LNCAP (cell line): ENCODE data around the gene ACTR3.

ENCODE experiments used
- TF ChIP-seq, protein P1 (sequence below): fragments of 450-650 bp; IDR thresholded peaks from 2 replicates; pipeline ENCODE4 v1.5.1; 2017; ENCODE audit warnings: mild to moderate bottlenecking

The ACTR3 gene

GRCh38 chr2:113937501-113937900 lies 47.6 kb downstream of the ACTR3 start:
- TF ChIP-seq, protein P1, sequence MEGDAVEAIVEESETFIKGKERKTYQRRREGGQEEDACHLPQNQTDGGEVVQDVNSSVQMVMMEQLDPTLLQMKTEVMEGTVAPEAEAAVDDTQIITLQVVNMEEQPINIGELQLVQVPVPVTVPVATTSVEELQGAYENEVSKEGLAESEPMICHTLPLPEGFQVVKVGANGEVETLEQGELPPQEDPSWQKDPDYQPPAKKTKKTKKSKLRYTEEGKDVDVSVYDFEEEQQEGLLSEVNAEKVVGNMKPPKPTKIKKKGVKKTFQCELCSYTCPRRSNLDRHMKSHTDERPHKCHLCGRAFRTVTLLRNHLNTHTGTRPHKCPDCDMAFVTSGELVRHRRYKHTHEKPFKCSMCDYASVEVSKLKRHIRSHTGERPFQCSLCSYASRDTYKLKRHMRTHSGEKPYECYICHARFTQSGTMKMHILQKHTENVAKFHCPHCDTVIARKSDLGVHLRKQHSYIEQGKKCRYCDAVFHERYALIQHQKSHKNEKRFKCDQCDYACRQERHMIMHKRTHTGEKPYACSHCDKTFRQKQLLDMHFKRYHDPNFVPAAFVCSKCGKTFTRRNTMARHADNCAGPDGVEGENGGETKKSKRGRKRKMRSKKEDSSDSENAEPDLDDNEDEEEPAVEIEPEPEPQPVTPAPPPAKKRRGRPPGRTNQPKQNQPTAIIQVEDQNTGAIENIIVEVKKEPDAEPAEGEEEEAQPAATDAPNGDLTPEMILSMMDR = no peak

- TF ChIP-seq, protein P1 = no peak
Observed at GRCh38 chr2:113940891-113941290, 51.0 kb downstream of the ACTR3 start.

GRCh38 chr2:113961000-113961399 lies 71.1 kb downstream of the ACTR3 start:
- TF ChIP-seq, protein P1 = no peak

DNA sequence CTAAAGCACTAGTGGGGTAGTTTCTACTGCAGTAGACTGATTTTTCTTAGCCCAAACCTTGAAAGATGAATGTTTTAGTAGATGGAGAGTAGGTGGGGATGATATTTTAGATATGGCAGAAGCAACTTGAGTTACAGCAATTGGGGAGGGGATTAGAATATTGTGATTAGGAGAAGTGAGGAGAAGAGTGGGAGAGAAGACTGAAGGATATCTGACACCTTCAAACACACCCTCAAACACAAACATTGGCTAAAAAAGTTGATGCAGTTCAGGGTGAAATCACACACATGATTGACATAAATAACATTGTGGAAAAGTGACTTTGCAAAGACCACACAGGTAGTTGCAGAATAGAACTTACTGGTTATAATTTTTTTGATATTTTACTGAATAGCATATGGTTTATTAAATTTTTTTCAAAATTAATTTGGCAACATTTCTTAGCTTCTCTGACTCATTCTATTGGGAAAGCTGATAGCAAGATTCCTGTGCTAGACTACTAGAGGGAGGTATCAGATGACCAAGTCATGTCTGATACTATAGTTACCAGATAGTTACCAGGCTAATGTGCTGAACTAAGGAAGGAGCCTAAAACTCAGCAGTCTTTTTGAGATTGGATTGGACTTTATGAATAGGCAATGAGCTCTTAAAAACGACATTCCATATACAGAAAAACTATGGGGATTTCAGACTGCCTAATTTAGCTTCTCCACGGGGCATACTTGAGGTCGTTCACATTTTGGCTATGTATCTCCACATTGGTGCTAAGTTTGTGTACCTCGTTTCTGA lies 73.0 kb downstream of the ACTR3 start:
- TF ChIP-seq, protein P1 = no peak

DNA sequence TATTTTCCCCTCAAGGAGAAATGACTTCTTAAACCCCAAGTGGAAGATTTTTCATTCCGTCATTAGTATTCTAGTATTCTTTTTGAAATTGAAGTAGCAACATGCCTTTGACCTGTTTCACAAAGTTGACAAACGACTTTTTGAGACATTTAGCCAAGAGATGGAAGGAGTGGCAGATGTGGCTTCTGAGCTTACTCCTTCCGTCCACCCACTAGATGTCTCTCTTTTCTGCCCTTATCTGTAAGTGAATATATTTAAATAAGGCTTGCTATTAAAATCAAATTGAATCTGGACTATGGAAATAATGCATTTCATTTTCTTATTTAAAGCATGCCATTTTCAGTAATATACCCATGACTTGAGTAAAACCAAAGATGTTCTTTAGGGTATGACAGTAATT lies 74.1 kb downstream of the ACTR3 start:
- TF ChIP-seq, protein P1 = peak; percentile 41

GRCh38 chr2:113964436-113964835 lies 74.5 kb downstream of the ACTR3 start:
- TF ChIP-seq, protein P1 = no peak

DNA sequence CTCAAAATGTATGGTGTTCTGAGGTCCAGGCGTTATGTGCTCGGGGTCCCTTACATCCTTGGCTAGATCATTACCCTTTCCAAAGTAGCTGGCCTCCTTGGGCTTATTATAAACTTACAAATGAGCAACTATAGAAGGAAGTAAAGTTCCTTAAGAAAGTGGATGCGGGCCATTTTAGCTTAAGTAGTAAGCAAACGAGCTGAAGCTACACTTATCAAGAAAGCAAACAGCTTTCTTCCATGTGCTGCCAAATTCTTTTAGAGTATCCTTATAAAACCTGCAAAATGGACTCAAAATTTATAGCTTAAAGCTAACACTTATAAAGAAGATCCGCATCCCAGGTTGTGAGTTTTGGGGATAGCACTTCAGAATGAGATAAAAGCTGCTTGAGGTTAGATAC lies 75.3 kb downstream of the ACTR3 start:
- TF ChIP-seq, protein P1 = no peak
